SHP77 treated with DMSO at 0.1 percent for 48 hours (cell line): ENCODE results near the gene GSTM3.
"Not testable (repeated sequence)": the region's sequence is repeated elsewhere in the genome, so short reads cannot be mapped to it uniquely, and the experiment has no call there.

Experiments used
- DNase-seq: peaks from one replicate; lab custom pipeline; 2025; lab: John Stamatoyannopoulos, UW

Gene GSTM3

GRCh38 chr1:109775398-109775797 is 34.6 kb upstream of the GSTM3 start:
- no peak for DNase-seq

DNA sequence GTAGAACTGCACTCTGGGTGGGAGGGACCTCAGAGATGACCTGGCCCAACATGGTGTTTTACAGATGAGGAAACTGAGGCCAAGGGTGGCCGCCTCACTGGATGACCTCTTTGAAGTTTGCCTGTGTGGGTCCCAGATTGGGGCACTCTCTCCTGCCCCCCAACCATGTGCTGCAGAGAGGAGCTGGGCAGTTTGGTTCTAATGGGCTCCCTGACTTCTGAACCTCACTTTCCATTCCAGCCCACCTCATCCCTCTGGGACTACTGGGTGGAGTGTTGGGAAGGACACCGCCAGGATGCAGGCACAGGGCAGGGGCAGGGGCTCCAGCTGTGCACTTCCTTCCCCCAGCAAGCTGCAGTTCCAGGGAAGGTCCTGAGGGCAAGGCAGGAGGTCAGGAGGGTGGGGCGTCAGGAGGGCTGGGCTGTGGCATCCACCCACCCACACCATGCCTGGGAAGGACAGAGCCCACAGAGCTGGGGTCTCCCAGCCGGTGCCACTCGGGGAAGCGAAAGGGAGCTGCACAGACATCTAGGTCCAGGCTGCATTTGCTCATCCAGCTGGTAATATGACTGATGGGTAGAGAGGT is 33.2 kb upstream of the GSTM3 start:
- DNase-seq, result no peak

DNA sequence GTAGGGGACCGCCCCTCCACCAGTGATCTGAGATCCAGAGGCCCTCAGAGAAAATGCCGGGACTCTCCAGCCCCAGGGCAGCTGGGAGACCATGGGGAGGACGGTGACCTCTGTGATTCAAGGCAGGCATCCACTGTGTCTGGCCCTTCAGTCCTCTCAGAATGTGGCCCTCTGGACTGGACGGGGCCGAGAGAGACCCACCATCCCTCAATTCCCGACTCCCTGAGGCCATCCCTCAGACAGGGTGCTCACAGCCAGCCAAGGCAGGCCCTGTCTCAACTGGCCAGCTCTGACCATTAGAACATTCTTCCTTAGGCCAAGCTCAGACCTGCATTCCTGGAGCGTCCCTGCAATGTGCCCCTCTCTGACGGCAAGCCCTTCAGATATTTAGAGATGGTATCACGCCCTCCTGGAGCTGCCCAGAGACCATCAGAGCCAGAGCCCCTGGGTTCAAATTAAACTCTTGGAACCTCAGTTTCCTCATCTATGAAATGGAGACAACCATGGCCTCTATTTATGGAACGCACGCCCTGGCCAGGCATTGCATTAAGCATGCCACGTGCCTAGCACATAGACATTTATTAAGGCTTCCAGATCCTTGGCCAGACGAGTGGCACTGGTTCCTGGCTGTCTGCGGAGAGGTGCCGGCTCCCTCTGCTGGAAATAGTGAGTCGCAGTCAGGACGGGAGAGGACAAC is 32.5 kb upstream of the GSTM3 start:
- DNase-seq, result no peak

GRCh38 chr1:109772658-109773202 is 31.9 kb upstream of the GSTM3 start:
- DNase-seq, result no peak

DNA sequence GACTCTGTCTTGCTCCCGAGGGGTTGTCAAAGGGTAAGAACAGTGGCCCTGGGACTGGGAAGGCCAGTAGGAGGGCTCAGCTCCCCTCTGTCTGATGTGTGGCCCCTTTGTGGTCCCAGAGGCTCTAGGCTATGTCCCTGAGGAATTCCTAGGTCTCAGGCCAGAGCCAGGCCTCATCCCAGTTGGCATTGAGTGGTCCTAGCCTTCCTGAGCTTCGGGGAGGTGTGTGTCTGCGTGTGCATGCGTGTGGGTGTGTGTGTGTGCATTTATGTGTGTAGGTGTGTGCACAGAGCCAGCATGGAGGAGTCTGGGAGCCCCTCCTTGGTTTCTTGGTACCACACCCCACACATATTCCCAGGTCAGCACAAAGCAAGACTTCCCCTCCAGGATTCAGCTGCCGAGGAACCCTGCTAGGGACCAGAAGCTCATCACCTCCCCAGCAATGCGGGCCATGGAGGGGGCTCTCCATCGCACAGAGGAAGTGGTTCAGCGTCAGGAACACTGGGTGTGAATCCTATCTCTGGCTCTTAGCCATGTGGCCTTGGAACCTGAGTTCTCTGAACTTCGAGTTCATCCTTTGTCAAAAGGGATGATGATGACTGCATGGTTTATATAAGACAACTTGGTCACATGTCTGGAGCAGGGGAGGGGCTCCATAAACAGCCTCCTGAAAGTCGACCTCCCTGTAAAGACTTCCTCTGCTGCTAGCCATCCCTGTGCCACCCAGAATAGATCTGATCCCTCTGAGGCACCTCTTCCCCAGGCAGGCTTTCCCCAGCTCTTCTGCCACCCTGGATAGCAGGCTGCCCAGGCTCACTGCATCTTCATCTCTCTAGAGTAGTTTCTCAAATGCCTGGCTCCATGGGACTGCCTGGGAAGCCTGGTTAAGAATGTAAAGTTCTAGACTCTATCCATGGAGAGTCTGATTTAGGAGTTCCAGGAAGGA is 31.1 kb upstream of the GSTM3 start:
- no peak for DNase-seq

GRCh38 chr1:109770331-109771095 is 29.7 kb upstream of the GSTM3 start:
- no peak for DNase-seq

DNA sequence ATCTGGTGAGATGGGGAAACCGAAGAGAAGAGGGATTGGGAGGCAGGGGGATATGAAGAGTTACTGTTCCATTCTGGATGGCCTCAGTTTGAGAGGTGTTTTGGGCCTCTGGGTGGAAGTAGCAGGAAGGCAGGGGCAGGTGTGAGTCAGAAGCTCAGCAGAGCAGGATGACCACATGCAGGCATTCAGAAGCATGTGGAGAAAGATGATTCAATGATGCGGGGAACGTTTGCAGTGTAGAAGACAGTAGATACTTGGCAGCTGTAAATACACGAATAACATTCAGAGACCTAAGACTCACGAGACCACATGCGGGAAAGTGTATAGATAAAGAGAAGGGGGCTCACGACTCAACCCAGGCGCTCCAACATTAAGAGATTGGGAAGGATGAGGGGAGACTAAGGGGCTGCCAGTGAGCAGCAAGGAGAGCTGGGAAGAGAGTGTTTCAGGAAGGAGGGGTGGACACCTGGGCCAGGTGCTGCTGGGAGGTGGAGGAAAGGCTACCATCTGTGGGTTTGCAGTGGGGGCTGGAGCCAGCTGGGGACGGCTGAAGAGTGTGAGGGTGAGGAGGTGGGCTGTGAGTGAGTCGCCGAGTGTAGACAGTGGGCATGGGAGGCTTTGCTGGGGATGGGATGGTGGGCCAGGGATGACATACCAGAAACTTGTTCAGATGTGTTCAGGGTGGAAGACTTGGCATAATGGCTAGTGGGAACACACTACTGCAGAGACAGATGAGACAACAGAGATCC is 28.7 kb upstream of the GSTM3 start:
- no peak for DNase-seq

DNA sequence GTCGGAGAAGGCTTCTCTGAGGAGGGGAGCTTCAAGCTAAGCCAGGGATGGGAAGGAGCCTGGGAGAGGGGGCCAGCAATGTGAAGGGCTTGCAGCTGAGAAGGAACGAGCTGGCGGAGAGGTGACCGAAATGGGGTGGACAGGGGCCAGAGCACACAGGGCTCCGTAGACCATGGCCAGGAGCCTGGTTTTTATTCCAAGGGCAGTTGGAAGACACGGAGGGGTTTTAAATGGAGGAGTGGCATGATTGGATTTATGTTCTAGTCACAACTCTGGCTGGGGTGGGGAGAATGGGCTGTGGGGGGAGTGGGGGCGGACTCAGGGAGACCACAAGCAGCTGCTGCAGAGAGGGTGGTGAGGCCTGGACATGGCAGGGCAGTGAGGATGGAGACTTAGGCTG is 28.0 kb upstream of the GSTM3 start:
- DNase-seq, result no peak

DNA sequence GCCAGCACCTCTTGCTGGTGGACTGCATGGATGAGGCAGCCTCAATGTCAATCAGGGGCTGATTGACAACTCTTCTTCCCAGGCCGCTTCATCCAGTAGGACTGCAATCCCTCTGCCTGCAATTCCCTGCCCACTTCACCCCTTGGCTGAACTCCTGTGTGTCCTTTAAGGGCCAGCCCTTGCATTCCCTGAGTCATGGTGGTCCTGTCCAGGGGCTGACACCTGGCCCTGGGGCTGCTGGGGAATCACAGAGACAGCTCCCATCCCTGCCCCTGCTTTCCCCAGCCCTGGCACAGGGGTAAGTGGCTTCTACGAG is 27.5 kb upstream of the GSTM3 start:
- no peak for DNase-seq

- no peak for DNase-seq
These were observed 26.9 kb upstream of the GSTM3 start for GRCh38 chr1:109767637-109768334.

- not testable (repeated sequence) for DNase-seq
These were observed 26.3 kb upstream of the GSTM3 start for GRCh38 chr1:109766991-109767636.

DNA sequence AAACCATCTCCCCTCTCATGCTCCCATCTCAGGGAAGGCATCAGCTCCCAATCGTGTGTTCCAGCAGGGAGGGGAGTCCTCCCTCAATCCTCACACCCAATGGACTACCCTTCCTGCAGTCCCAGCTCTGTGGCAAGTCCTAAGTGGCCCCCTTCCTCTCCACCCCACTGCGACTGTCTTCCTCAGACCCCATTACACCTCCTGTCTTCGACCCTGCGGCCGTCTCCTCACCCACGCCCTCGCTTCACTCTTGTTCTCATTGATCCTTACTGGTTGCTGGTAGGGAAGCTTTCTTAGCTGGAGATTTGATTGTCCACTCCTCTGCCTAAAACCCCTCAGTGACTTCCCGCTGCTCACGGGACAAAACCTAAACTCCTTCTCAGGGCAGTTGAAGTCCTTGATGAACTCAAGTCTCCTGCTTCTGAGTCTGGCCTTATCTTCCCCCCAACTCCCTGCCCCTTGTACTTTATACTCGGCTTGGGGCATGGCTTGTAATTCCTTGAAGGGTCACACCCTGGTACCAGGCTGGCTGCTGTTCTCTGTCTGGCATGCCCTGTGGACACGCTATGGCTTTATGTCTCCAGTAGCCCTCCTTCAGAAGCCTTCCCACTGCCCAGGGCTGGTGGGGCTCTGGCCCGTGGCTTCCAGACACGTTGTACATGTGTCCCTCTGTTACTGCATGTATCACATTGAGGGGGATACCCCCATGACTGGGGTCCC is 25.2 kb upstream of the GSTM3 start:
- DNase-seq, result no peak

GRCh38 chr1:109765483-109765815 is 24.6 kb upstream of the GSTM3 start:
- DNase-seq, result no peak

DNA sequence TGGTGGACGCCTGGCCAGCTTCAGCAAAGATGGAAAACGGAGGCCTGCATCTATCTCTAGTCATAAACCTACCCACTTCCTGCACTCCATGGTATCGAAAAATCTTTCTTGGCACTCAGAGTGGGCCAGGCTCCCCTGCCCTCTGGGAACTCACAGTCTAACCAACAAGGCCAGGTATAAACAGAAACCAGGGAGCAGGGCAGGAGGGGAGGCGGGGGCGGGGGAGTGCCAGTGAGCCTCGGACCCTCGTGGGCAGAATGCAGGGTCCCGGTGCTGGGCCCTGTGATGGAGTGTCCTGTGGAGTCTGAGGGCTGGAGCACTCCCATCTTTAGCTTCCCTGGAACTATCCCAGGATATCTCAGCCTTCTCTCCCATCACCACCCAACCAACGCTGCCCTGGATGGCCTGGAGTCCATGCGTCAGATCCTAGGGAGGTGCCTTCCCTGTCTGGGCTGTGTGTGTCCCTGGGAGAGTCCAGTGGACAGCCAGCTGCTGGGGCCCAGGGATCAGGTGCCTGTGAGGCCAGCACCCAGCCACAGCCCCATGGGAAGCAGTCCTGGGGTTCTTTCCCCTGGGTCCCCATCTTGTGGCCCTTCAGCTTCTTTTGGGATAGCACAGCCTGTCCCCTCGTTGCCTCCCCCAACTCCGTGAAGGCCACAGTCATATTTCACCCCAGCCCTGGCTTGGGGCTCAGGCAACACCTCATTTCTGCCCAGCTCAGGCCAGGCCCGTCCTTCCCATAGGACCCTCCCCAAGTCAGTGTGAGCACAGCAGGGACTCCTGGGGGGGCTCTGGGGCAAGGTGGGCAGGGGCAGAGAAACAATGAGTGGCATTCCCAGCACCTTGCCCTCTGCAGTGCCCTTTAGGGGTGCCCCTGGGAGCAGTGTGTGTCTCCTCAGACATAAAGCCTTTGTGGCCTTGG is 24.0 kb upstream of the GSTM3 start:
- no peak for DNase-seq

DNA sequence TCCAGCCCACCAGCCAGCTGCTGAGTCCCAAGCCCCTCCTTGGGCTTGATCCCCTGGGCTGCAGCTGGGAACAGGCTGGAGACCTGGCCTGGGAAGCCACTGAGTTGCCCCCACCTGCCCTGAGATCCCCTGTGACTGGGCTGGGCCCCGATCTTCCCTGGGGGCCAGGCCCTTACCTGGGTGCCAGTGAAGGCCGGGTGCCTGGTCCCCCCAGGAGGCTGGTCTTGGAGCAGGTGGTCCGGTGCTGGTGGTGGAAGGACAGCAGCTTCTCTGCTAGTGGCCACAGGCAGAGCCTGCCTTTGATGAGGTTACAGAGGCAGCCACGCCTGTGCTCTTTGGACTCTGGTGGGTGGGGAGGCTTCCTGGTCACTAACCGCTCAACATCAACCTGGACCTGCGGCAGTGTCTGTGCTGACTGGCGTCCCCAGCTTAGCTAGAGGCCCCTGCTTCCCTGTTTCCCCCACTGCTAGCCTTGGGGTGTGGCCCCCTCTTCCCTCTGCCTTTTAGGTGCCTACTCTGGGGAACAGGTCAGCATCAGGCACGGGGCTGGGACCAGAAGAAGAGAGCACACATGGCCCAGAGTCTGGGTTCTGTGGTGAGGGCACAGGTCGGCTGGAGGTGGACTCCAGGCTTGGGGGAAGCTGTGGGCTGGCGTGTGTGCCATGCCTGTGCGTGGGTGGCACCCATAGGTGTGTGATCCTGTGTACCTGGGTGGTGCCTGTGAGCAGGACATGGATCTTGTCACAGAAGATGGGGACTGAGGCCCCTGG is 23.0 kb upstream of the GSTM3 start, which contains the start of gene EPS8L3:
Gene EPS8L3, minus strand, starts transcription at position 278 of the 770 bp plus-strand sequence. CDS start 2,174 bp downstream, outside the sequence.
- no peak for DNase-seq

GRCh38 chr1:109762821-109763645 is 22.2 kb upstream of the GSTM3 start:
- DNase-seq, result no peak
